Epithelial cell of esophagus (primary cell): ENCODE measurements around the gene ENOPH1.

ENCODE experiments used
- DNase-seq: peaks from one replicate; pipeline ENCODE4 v3.0.0; 2010; ENCODE audit warnings: low read depth
- H3K4me3 ChIP-seq: 2 replicates; pipeline ENCODE4 v1.5.1; 2011; ENCODE audit warnings: mild to moderate bottlenecking, low read length, control low read depth
- CTCF ChIP-seq: IDR thresholded peaks from 2 replicates; pipeline ENCODE4 v1.5.1; 2011; ENCODE audit warnings: low read depth, mild to moderate bottlenecking, low read length, control low read depth, inconsistent platforms; ENCODE audit not compliant: insufficient read depth; ENCODE audit errors: missing control alignments

ENOPH1 gene

GRCh38 chr4:82508011-82508410 is 77.6 kb downstream of the ENOPH1 start:
- no peak for DNase-seq
- H3K4me3 ChIP-seq = no peak overlapping the region
- TF ChIP-seq CTCF = no peak

- no peak overlapping the region for H3K4me3 ChIP-seq
- no peak for TF ChIP-seq CTCF
These were observed 78.5 kb downstream of the ENOPH1 start for GRCh38 chr4:82508806-82509428.

GRCh38 chr4:82510216-82510615 is 79.8 kb downstream of the ENOPH1 start:
- no peak for TF ChIP-seq CTCF
- DNase-seq = no peak

More at GRCh38 chr4:82508806-82509428, 78.5 kb downstream of the ENOPH1 start:
- no peak for DNase-seq

More at GRCh38 chr4:82510216-82510615, 79.8 kb downstream of the ENOPH1 start:
- no peak overlapping the region for H3K4me3 ChIP-seq
